ENCODE measurements around the gene SMYD1.

The SMYD1 gene

DNA sequence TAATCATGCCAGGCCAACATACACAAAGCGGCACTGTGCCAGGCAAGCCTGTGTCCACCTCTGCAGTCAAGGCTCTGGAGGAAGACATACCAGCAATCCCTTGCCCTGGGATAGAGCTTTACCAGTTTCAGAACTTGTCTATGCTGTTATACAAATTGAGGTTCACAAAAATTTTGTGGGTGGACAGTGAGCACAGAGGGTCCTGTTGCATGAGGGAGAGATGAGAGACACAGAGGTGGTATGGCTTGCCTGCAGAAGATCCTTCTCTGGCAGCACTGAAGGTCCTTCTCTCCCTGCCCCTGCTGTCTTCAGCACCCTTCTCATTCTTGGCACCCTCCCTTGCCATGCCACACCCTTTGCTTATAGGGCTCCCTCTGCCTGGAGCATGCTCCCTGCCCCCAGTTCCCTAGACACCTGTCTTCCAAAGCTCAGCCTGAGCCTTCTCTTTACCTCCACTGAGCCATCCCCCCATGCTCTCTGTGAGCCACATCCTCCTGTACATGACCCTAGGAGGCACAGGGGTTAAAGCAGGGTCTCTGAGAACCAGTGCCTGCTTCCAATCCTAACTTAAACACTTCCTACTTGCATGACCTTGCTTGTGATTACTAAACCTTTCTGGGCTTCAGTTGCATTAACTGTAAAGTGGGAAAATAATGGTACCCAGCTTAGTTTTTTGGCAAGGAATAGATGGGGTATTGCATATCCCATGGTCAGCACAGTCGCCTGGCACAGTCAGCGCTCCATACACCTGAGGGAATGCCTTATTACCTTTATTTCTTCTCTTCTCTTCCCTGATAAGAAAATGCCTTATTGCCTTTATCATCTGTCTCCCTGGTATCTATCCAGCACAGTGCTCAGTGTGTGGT lies 59.4 kb downstream of the SMYD1 start:
- DNase-seq (ENCODE audit: low spot score in 2 of 2) (no peak), ATAC-seq (ENCODE audit: low read depth) (no peak)
- Mint-ChIP-seq H3K36me3 (no peaks in the 10 kb centered on the region), H3K9me3 (no peaks in the 10 kb centered on the region), H3K4me1 (no peaks in the 10 kb centered on the region), H3K27me3 (peaks cover 16% of the 10 kb centered on the region), H3K27ac (no peak overlapping the region), H3K4me3 (no peak overlapping the region)

- no peak for ATAC-seq (ENCODE audit: low read depth)
Measured at GRCh38 chr2:88127638-88127887, 59.9 kb downstream of the SMYD1 start.

DNA sequence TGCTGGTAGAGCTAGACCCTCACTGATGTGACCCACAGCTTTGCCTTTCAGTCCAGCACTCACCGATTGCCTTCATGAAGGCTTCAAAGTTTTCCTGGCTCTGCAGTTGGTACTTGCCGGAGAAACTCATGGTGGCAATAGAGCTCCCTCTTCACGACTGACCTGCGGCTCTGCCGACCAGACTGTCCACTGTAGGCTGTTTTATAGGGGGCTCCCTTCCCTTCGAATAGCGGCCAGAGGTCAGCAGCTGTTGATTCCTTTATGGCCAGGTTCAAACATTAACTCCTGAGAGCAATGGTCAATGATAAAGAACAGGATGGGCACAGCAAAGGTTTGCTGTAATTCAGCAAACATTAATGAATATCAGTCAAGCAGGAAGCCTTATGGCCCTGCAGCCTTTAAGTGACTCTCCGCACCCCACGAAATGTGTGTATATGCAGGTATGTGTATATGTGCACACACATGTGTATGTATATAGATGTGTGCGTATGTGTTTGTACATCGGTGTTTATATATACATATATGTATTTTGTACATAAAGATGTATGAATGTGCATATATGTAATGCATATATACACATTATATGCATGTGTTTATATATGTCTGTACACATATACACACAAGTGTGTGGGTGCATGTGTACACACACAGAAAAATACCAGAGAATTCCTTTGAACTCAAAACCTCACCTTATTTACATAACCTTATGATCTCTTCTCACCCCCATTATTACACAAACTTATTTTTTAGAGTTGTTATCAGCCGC lies 60.4 kb downstream of the SMYD1 start, which contains the start of gene FABP1:
FABP1 (minus strand) TSS at position 175 of the 766 bp plus-strand sequence; CDS start at position 130, 45 bp downstream.
- Mint-ChIP-seq H3K36me3 (no peaks in the 10 kb centered on the region), H3K9me3 (no peaks in the 10 kb centered on the region), H3K4me3 (no peak within 1 kb of the TSS), H3K27ac (no peak within 1 kb of the TSS), H3K4me1 (no peaks in the 10 kb centered on the region), H3K27me3 (peaks cover 18% of the 10 kb centered on the region)
- DNase-seq (ENCODE audit: low spot score in 2 of 2) (no peak), ATAC-seq (ENCODE audit: low read depth) (no peak)

More at GRCh38 chr2:88127638-88127887, 59.9 kb downstream of the SMYD1 start:
- Mint-ChIP-seq H3K36me3 (no peaks in the 10 kb centered on the region), H3K27ac (no peak overlapping the region), H3K4me1 (no peaks in the 10 kb centered on the region), H3K4me3 (no peak overlapping the region), H3K27me3 (peaks cover 18% of the 10 kb centered on the region), H3K9me3 (no peaks in the 10 kb centered on the region)
- DNase-seq (ENCODE audit: low spot score in 2 of 2), result no peak

- no peaks in the 10 kb centered on the region for H3K9me3 Mint-ChIP-seq
- DNase-seq (ENCODE audit: low spot score in 2 of 2) (no peak), ATAC-seq (ENCODE audit: low read depth) (no peak)
- no peak overlapping the region for H3K27ac Mint-ChIP-seq
- no peaks in the 10 kb centered on the region for H3K4me1 Mint-ChIP-seq
- H3K36me3 Mint-ChIP-seq, result no peaks in the 10 kb centered on the region
- H3K27me3 Mint-ChIP-seq, result peaks cover 18% of the 10 kb centered on the region
- no peak overlapping the region for H3K4me3 Mint-ChIP-seq
Measured at GRCh38 chr2:88128654-88129312, 61.2 kb downstream of the SMYD1 start.

- no peak overlapping the region for H3K27ac Mint-ChIP-seq
- H3K36me3 Mint-ChIP-seq, result no peaks in the 10 kb centered on the region
- H3K27me3 Mint-ChIP-seq, result peaks cover 18% of the 10 kb centered on the region
- H3K4me3 Mint-ChIP-seq, result no peak overlapping the region
- H3K9me3 Mint-ChIP-seq, result no peaks in the 10 kb centered on the region
- H3K4me1 Mint-ChIP-seq, result no peaks in the 10 kb centered on the region
- DNase-seq (ENCODE audit: low spot score in 2 of 2), result no peak
- no peak for ATAC-seq (ENCODE audit: low read depth)
Measured at GRCh38 chr2:88129313-88129959, 61.8 kb downstream of the SMYD1 start.

GRCh38 chr2:88131201-88131998 lies 63.8 kb downstream of the SMYD1 start:
- DNase-seq (ENCODE audit: low spot score in 2 of 2), result no peak
- Mint-ChIP-seq H3K36me3 (no peaks in the 10 kb centered on the region), H3K4me3 (no peak overlapping the region), H3K27me3 (peaks cover 26% of the 10 kb centered on the region), H3K9me3 (no peaks in the 10 kb centered on the region), H3K4me1 (no peaks in the 10 kb centered on the region), H3K27ac (no peak overlapping the region)
- no peak for ATAC-seq (ENCODE audit: low read depth)

DNA sequence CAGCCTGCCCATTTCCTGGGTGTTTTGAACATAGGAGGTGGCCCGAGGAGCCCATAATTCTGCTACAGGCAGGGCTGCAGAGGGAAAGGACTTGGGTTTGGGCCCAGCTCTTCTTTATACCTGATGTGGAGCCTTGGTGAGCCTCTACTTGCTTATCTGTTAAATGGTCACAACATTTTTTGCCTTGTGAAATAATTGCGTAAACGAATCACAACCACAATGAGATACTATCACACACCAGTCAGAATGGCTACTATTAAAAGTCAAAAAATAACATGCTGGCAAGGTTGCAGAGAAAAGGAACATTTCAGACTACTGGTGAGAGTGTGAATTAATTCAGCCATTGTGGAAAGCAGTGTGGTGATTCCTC lies 64.4 kb downstream of the SMYD1 start:
- Mint-ChIP-seq H3K4me3 (no peak overlapping the region), H3K27me3 (peaks cover 25% of the 10 kb centered on the region), H3K27ac (no peak overlapping the region), H3K4me1 (no peaks in the 10 kb centered on the region), H3K9me3 (no peaks in the 10 kb centered on the region), H3K36me3 (no peaks in the 10 kb centered on the region)
- ATAC-seq (ENCODE audit: low read depth) (no peak), DNase-seq (ENCODE audit: low spot score in 2 of 2) (no peak)

DNA sequence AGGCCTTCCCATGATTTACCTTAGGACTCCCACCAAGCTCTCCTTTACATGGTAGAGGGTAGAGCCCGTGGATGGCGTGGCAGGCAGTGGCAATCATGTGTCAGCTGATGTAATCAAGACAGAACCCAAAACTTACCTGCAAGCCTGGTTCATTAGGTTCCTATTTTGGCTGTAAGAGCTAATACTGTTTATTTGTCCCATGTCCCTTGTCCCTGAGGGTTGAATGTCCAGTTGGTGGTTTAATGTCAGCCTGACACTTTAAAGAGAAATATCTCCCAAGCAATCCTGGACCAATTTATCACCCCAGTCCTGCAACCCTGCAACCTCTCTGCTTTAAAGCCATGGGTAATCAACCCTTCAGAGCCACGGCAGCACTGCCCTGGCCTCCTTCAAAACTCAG lies 66.2 kb downstream of the SMYD1 start:
- Mint-ChIP-seq H3K4me3 (no peak overlapping the region), H3K4me1 (no peaks in the 10 kb centered on the region)
- no peak for DNase-seq (ENCODE audit: low spot score in 2 of 2)

GRCh38 chr2:88136817-88137216 lies 69.2 kb downstream of the SMYD1 start:
- no peak overlapping the region for H3K27ac Mint-ChIP-seq
- peaks cover 14% of the 10 kb centered on the region for H3K27me3 Mint-ChIP-seq
- DNase-seq (ENCODE audit: low spot score in 2 of 2), result no peak
- peaks cover 1% of the 10 kb centered on the region for H3K36me3 Mint-ChIP-seq
- ATAC-seq (ENCODE audit: low read depth), result no peak
- no peaks in the 10 kb centered on the region for H3K4me1 Mint-ChIP-seq
- no peak overlapping the region for H3K4me3 Mint-ChIP-seq
- peaks cover 3% of the 10 kb centered on the region for H3K9me3 Mint-ChIP-seq

More for the DNA sequence above, 66.2 kb downstream of the SMYD1 start:
- Mint-ChIP-seq H3K36me3 (no peaks in the 10 kb centered on the region), H3K9me3 (no peaks in the 10 kb centered on the region), H3K27me3 (peaks cover 19% of the 10 kb centered on the region), H3K27ac (no peak overlapping the region)
- ATAC-seq (ENCODE audit: low read depth), result no peak

DNA sequence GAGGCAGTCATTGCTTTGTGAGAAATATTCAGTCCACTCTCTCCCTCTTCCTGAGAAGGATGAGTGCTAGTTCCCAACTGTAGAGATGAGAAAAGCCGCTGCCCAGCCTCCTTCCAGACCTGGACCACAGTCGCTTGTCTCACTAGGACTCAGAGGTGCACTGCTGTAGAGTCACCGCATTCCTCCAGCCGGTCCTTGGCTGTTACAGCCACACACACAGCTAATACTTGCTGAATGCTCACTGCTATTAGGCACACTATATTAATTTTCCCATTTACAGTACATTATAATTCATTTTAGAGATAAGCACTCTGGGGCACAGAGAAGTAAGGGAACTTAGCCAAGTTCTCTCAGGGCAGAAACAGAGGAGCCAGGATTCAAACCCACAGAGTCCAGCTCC lies 70.2 kb downstream of the SMYD1 start:
- H3K36me3 Mint-ChIP-seq, result peaks cover 3% of the 10 kb centered on the region
- H3K9me3 Mint-ChIP-seq, result peaks cover 6% of the 10 kb centered on the region
- ATAC-seq (ENCODE audit: low read depth), result no peak
- H3K4me1 Mint-ChIP-seq, result no peaks in the 10 kb centered on the region
- H3K27ac Mint-ChIP-seq, result no peak overlapping the region
- H3K27me3 Mint-ChIP-seq, result peaks cover 15% of the 10 kb centered on the region
- no peak for DNase-seq (ENCODE audit: low spot score in 2 of 2)
- H3K4me3 Mint-ChIP-seq, result no peak overlapping the region

GRCh38 chr2:88139203-88139702 lies 71.6 kb downstream of the SMYD1 start:
- H3K27ac Mint-ChIP-seq, result no peak overlapping the region
- H3K9me3 Mint-ChIP-seq, result peaks cover 6% of the 10 kb centered on the region
- ATAC-seq (ENCODE audit: low read depth) (no peak), DNase-seq (ENCODE audit: low spot score in 2 of 2) (no peak)
- H3K4me1 Mint-ChIP-seq, result no peaks in the 10 kb centered on the region
- H3K4me3 Mint-ChIP-seq, result no peak overlapping the region
- peaks cover 3% of the 10 kb centered on the region for H3K36me3 Mint-ChIP-seq
- H3K27me3 Mint-ChIP-seq, result peaks cover 23% of the 10 kb centered on the region

- DNase-seq (ENCODE audit: low spot score in 2 of 2) (no peak), ATAC-seq (ENCODE audit: low read depth) (no peak)
- Mint-ChIP-seq H3K36me3 (peaks cover 3% of the 10 kb centered on the region), H3K27ac (no peak overlapping the region), H3K4me3 (no peak overlapping the region), H3K9me3 (peaks cover 6% of the 10 kb centered on the region), H3K27me3 (peaks cover 25% of the 10 kb centered on the region), H3K4me1 (no peaks in the 10 kb centered on the region)
Measured at GRCh38 chr2:88139804-88140203, 72.2 kb downstream of the SMYD1 start.

- H3K4me3 Mint-ChIP-seq, result no peak overlapping the region
- H3K27ac Mint-ChIP-seq, result no peak overlapping the region
- H3K27me3 Mint-ChIP-seq, result peaks cover 16% of the 10 kb centered on the region
- H3K4me1 Mint-ChIP-seq, result no peaks in the 10 kb centered on the region
- DNase-seq (ENCODE audit: low spot score in 2 of 2), result no peak
- no peak for ATAC-seq (ENCODE audit: low read depth)
- H3K36me3 Mint-ChIP-seq, result peaks cover 6% of the 10 kb centered on the region
- peaks cover 6% of the 10 kb centered on the region for H3K9me3 Mint-ChIP-seq
Measured at GRCh38 chr2:88141952-88142351, 74.3 kb downstream of the SMYD1 start.
